Measurements from ENCODE around the gene KCNH8.

Gene KCNH8

DNA sequence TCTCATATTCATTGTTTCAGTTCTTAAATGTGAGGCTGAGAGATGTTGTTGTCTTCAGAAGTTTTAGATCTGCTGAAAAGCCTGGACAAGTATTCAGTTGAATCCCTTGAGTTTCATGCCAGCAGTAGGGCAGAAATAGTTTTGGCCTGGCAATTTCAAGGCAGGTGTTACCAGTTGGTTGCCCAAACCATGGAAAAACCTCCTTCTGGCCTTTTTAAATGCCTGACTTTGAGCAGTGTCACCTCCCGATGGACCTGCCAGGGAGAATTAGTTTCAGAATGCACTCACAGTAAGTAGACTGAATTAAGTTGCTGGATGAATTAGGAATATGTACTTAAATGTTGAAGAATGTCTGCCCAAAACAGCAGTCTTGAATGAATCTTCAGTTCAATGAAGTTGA, 383.1 kb downstream of the KCNH8 start:
- FAIRE-seq (no peak), DNase-seq (ENCODE audit: insufficient read length, low spot score) (no peak)
- TF ChIP-seq POLR2AphosphoS5 (IDR thresholded peaks at IDR 0.05; ENCODE audit: low read depth, low read length) (no peak), POU2F2 (IDR thresholded peaks at IDR 0.05; ENCODE audit: low read depth, low read length) (no peak), SPI1 (IDR thresholded peaks at IDR 0.05; ENCODE audit: low read depth, low read length) (no peak), TAF1 (IDR thresholded peaks at IDR 0.05; ENCODE audit: low read depth, low read length) (no peak), PAX5 (IDR thresholded peaks at IDR 0.05; ENCODE audit: insufficient read depth, low read length, severe bottlenecking) (no peak), POLR2A (IDR thresholded peaks at IDR 0.05; ENCODE audit: low read depth, low read length) (no peak)

DNA sequence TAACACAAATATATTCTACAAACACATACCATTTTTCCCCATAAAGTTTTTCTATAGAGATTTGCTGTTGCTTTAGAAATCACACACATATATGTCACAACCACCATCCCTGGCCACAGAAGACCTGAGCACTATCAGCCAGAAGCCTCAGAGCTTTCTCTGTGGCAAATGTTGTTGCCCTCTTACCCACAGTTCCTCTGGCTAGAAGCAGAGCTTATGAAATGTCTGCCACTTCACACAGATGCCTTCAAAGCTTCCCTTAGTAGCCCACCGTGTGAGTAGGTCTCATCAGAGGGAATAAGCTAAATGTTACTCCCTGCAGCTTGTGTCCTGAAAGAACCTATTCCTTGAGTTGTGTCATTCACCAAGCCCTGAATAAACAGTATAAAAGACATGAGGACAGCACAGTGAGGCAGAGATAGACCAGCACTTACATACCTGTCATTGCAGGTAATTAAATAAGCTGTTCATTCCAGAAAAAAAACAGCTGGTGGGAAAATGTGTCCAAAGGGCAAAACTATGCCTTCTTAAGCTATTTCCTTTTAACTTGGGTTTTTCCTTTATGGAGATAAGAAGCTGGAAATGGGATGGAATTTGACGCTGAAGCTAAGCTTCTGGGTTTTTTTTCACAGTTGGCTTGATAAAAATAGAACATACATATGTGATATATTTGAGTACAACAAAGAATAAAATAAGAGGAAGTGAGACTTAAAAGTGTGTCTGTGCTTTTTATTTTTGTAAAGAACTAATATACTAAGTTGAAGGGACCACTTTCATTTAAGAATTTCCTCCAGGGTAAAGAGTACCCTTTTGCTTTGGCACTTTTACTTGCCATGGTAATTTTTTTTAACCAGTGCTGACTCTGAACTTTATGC, 391.4 kb downstream of the KCNH8 start:
- FAIRE-seq = peak; percentile 78
- DNase-seq (ENCODE audit: insufficient read length, low spot score) = no peak
- no peak for TF ChIP-seq POU2F2 (IDR thresholded peaks at IDR 0.05; ENCODE audit: low read depth, low read length)
- peak; percentile 88 for TF ChIP-seq SPI1 (IDR thresholded peaks at IDR 0.05; ENCODE audit: low read depth, low read length)

DNA sequence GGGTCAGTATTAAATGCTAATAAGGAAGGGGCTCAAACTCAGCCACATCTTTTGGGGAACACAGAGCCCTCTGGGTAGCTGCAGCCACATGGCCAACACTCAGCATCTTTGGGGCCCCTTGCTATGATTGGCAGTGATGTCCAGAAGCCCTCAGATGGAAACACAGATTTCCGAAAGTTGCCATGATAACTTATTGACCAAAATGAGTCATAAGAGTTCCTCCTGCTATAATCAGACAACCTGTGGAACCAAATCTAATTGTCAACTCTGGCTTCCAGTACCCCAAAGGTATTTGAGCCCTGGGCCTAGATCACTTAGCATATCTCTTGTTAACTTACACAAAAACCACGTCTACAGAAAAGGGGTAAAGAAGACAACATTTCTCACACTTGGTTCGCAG, 392.2 kb downstream of the KCNH8 start:
- no peak for TF ChIP-seq PAX5 (IDR thresholded peaks at IDR 0.05; ENCODE audit: insufficient read depth, low read length, severe bottlenecking)
- TF ChIP-seq SPI1 (IDR thresholded peaks at IDR 0.05; ENCODE audit: low read depth, low read length) = no peak
- TF ChIP-seq POLR2AphosphoS5 (IDR thresholded peaks at IDR 0.05; ENCODE audit: low read depth, low read length) = no peak
- TF ChIP-seq POLR2A (IDR thresholded peaks at IDR 0.05; ENCODE audit: low read depth, low read length) = no peak
- TF ChIP-seq POU2F2 (IDR thresholded peaks at IDR 0.05; ENCODE audit: low read depth, low read length) = no peak
- no peak for TF ChIP-seq TAF1 (IDR thresholded peaks at IDR 0.05; ENCODE audit: low read depth, low read length)
- DNase-seq (ENCODE audit: insufficient read length, low spot score) (no peak), FAIRE-seq (peak; percentile 71)

- no peak for FAIRE-seq
Measured at GRCh38 chr3:19541284-19541683, 393.0 kb downstream of the KCNH8 start.

GRCh38 chr3:19543212-19543841, 395.0 kb downstream of the KCNH8 start:
- DNase-seq (ENCODE audit: insufficient read length, low spot score) (no peak), FAIRE-seq (peak; percentile 66)
- TF ChIP-seq PAX5 (IDR thresholded peaks at IDR 0.05; ENCODE audit: insufficient read depth, low read length, severe bottlenecking) (no peak), POLR2A (IDR thresholded peaks at IDR 0.05; ENCODE audit: low read depth, low read length) (no peak), POLR2AphosphoS5 (IDR thresholded peaks at IDR 0.05; ENCODE audit: low read depth, low read length) (no peak)

More at GRCh38 chr3:19541284-19541683, 393.0 kb downstream of the KCNH8 start:
- TF ChIP-seq TAF1 (IDR thresholded peaks at IDR 0.05; ENCODE audit: low read depth, low read length) (no peak), SPI1 (IDR thresholded peaks at IDR 0.05; ENCODE audit: low read depth, low read length) (no peak), POU2F2 (IDR thresholded peaks at IDR 0.05; ENCODE audit: low read depth, low read length) (no peak), PAX5 (IDR thresholded peaks at IDR 0.05; ENCODE audit: insufficient read depth, low read length, severe bottlenecking) (no peak), POLR2A (IDR thresholded peaks at IDR 0.05; ENCODE audit: low read depth, low read length) (no peak), POLR2AphosphoS5 (IDR thresholded peaks at IDR 0.05; ENCODE audit: low read depth, low read length) (no peak)
- DNase-seq (ENCODE audit: insufficient read length, low spot score) = no peak

GRCh38 chr3:19547665-19548464, 399.6 kb downstream of the KCNH8 start:
- no peak for DNase-seq (ENCODE audit: insufficient read length, low spot score)
- FAIRE-seq = no peak

GRCh38 chr3:19559724-19560442, 411.6 kb downstream of the KCNH8 start:
- peak; percentile 79 for TF ChIP-seq SPI1 (IDR thresholded peaks at IDR 0.05; ENCODE audit: low read depth, low read length)
- no peak for TF ChIP-seq POU2F2 (IDR thresholded peaks at IDR 0.05; ENCODE audit: low read depth, low read length)
- FAIRE-seq (peak; percentile 89), DNase-seq (ENCODE audit: insufficient read length, low spot score) (no peak)

More at GRCh38 chr3:19547665-19548464, 399.6 kb downstream of the KCNH8 start:
- no peak for TF ChIP-seq POLR2A (IDR thresholded peaks at IDR 0.05; ENCODE audit: low read depth, low read length)
- no peak for TF ChIP-seq POU2F2 (IDR thresholded peaks at IDR 0.05; ENCODE audit: low read depth, low read length)
- TF ChIP-seq PAX5 (IDR thresholded peaks at IDR 0.05; ENCODE audit: insufficient read depth, low read length, severe bottlenecking) = no peak
- no peak for TF ChIP-seq TAF1 (IDR thresholded peaks at IDR 0.05; ENCODE audit: low read depth, low read length)
- no peak for TF ChIP-seq SPI1 (IDR thresholded peaks at IDR 0.05; ENCODE audit: low read depth, low read length)
- no peak for TF ChIP-seq POLR2AphosphoS5 (IDR thresholded peaks at IDR 0.05; ENCODE audit: low read depth, low read length)

DNA sequence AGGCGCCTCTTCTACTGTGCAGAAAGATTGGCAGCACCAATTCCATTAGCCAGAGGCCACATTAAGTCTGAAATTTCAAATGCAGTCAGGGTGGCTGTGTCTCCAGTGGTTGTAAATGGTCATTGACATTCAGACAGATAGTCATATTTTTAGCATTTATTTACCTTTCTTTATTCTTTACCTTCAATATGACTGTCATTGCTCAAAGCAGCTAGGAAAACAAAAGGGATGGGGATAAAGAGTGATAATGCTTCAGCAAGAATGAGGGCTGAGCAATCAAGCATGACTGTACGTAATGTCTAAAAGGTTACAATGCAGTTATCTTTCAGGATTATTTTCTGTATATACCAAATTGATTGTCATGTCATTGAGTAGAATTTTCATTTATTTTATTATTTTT, 425.3 kb downstream of the KCNH8 start:
- TF ChIP-seq POU2F2 (IDR thresholded peaks at IDR 0.05; ENCODE audit: low read depth, low read length) (no peak), POLR2AphosphoS5 (IDR thresholded peaks at IDR 0.05; ENCODE audit: low read depth, low read length) (no peak), SPI1 (IDR thresholded peaks at IDR 0.05; ENCODE audit: low read depth, low read length) (no peak), POLR2A (IDR thresholded peaks at IDR 0.05; ENCODE audit: low read depth, low read length) (no peak), PAX5 (IDR thresholded peaks at IDR 0.05; ENCODE audit: insufficient read depth, low read length, severe bottlenecking) (no peak), TAF1 (IDR thresholded peaks at IDR 0.05; ENCODE audit: low read depth, low read length) (no peak)
- FAIRE-seq = no peak
- DNase-seq (ENCODE audit: insufficient read length, low spot score) = no peak

DNA sequence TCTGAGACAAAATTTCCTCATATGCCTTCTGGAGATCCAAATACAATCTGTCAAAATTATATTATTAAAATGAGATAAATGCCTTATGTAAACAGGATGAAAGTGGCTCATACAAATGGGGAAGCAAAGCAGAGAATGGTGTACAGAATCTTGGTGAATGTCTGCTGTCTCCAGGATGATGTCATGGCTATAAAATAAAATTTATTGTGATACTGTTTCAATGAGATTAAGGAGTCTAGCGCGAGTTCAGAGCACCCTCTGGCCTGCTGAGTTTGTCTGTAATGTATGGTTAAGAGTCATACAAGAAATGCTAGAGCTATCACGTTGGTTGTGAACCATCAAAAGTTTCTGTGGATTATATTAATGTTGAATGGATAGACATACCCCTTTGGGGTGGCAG, 426.0 kb downstream of the KCNH8 start:
- FAIRE-seq (no peak), DNase-seq (ENCODE audit: insufficient read length, low spot score) (no peak)
- TF ChIP-seq SPI1 (IDR thresholded peaks at IDR 0.05; ENCODE audit: low read depth, low read length) = no peak
- TF ChIP-seq POLR2A (IDR thresholded peaks at IDR 0.05; ENCODE audit: low read depth, low read length) = no peak
- TF ChIP-seq POU2F2 (IDR thresholded peaks at IDR 0.05; ENCODE audit: low read depth, low read length) = no peak
- no peak for TF ChIP-seq PAX5 (IDR thresholded peaks at IDR 0.05; ENCODE audit: insufficient read depth, low read length, severe bottlenecking)
- no peak for TF ChIP-seq POLR2AphosphoS5 (IDR thresholded peaks at IDR 0.05; ENCODE audit: low read depth, low read length)
- no peak for TF ChIP-seq TAF1 (IDR thresholded peaks at IDR 0.05; ENCODE audit: low read depth, low read length)
